Activated CD4-positive, alpha-beta T cell treated with anti-CD3 and anti-CD28 coated beads, Interleukin-2, Interleukin-4, amounts not matched to agents 100 ng/mL and 50 ng/mL, durations not matched to agents 16 hours and 8 hours (primary cell): ENCODE measurements around the gene TOX3.

Experiments used
- DNase-seq: peaks from one replicate; pipeline ENCODE4 v3.0.0-alpha.2; 2020; ENCODE audit warnings: low spot score

Gene TOX3

GRCh38 chr16:52563767-52564611 is 17.0 kb upstream of the TOX3 start:
- DNase-seq: no peak

DNA sequence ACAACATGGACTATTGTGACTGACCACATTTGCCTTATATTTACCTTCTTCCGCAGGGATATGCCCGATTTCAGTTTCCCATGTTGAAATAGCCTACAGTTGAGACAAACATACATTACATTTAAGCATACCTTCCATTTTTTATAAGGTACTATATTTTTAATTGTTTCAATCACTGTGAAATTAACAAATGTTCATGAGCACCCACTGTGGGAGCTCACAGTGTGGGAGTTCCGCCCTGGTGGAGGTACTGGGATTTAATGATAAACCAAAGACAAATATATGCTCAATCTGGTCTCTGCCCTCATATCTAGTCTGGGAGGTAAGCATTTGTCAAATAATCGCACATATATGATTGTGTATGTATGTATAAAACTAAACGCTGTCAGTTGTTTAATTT is 15.8 kb upstream of the TOX3 start:
- DNase-seq: no peak

DNA sequence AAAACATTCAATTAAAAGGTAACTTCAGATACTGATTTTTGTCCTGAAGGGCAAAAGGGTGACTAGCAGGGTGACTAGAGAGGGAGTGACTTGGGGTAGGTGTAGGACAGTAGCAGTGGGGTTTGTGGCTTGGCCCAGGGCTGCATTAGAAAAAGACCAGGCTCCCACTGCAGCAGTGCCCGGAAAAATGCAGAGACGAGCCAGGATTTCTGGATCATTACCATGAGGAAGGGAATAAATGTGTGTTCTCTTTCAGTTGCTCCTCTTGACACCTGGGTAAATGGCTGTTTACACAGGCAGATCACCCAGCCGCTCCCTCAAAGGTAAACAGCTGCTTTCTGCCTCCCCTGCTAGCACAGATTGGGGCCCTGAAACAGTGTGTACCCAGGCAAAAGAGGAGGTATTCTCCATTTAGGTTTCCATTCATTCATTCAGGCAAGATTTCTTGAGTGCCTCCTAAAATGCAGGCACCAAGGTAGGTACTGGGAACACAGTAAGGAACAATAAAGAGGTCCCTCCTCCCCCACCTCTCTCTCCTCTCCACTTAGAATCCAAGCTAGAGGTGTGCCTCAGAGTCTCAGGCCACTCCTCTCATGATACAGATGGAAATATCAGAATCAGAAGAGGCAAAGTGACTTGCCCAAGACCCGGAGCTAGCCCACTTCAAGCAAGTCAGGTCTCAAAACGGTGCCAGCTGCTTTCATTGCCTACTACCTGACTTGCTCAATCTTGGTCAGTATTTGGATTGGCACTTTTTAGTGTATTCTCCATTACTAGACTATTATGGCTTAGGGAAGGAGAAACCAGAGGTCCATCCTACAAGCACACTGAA is 15.2 kb upstream of the TOX3 start:
- no peak for DNase-seq

- no peak for DNase-seq
Measured at GRCh38 chr16:52558448-52558847, 11.5 kb upstream of the TOX3 start.

GRCh38 chr16:52557236-52557635 is 10.3 kb upstream of the TOX3 start:
- no peak for DNase-seq

DNA sequence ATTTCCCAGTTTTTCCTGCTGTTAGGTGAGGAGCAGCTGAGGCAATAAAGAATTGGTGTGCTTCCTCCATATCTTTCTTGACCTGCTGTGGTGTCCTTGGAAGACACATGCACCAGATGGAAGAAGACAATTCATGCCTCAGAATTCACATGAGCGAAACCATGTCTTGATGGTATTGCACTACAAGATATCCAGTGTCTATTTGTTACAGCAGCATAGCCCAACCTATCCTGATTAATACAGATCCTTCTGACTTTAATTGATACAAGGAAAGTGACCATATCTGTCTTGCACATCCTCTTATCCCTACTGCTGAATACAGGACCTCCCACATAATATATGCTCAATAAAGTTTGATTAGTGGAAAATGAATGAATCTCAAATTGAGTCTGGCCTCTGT is 9.1 kb upstream of the TOX3 start:
- DNase-seq: no peak

GRCh38 chr16:52555572-52555971 is 8.6 kb upstream of the TOX3 start:
- DNase-seq: no peak

DNA sequence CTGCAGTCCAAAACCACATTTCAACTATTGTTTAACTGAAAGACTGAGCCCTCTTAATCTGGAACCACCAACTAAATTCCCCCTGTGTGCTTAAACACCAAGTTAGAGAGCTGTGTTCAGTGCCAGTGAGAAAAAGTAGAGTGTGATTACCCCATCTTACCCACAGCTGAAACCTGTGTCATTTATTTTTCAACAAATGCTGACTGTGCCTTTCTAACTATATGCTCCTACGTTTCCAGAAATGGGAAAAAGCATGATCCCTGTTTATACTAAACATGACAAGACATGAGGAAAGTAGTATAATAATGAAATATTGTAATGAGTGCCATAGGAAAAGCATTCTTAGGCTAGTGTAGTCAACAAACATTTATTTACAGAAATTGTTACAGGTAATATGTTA is 7.4 kb upstream of the TOX3 start:
- DNase-seq: no peak

- DNase-seq: no peak
Measured at GRCh38 chr16:52553322-52553721, 6.4 kb upstream of the TOX3 start.

DNA sequence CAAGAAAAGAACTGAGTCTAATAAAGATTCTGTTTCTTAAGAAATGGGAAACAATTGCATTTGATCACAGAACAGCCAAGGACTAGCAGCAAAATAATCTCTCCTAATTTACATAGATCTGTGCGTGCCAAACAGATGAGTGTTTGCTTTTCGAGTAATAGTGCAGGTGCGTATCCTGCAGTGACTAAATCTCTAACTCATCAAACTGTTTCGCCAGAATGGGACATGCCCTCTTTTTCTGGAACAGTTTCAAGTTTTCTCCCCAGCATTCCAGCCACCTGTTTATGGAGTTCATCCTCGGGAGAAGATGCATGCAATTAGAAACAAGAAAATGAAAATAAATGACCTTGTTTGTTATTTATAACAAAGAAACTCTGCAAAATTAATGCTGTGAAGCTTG is 5.7 kb upstream of the TOX3 start:
- no peak for DNase-seq

DNA sequence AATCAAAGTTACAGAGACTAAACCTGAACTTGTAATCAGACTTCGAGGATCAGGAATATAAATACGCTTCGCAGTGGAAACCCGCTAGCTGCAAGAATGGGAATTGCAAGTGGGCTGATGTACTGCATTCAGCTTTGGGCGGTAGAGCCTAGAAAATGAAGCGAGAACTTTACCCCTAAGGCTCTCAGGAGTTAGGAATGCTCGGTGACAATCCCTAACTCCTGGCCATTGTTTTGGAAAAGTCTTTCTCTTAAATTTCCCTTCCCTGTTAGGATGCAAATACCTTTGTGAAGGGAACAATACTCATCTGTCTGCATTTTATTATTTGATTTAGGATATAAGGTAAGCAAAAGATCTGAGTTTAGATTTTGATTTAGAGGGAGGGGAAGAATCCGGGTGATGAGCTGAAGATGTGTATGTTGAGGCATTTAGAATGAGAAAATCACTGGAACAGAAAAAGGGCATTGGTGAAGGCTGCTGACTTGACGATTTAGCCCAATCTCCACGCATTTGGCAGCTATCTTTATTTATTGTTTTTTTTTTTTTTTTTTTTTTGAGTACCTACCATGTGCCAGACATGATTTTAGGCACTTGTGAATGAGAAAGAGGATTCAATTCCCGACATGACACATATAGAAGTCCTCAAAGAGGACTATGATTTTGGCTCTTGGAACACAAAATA is 2.2 kb upstream of the TOX3 start:
- no peak for DNase-seq

DNA sequence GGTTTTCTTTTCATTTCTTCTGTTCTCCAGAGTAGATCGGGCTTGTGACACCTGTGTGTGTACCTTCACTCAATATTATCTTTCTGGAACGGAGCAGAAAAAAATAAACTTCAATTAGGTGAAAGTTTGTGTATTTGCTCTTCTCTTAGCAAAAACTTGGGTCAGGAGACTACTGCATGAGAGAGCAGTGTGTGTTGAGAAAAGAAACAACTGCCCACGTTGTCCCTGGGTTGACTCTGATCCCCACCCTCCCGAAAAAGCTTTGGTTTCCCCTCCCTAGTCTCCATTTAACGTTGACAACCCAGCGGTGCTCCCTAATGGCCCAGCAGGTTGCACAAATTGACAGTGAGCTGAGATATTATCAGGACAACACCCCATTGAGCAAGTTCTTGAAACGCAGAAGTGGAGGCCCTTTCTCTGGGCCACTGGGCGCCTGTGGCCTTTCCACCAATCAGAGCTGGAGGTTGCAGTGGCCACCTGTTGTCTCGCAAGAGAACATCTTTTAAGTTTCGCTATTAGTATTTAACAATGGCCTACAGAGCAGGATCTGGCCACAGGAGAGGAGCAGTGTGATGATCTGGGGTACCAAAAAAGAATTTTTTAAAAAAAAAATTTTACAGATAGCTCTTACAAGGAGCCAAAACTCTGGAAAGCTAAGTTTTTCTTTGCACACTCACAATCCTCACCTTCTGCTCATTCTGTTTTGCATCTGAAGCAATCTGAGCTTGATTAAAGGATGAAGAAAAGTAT is 1.5 kb upstream of the TOX3 start:
- no peak for DNase-seq

- DNase-seq: no peak
Measured at GRCh38 chr16:52547834-52548215, 882 bp upstream of the TOX3 start.

- DNase-seq: no peak
Measured at GRCh38 chr16:52546291-52547003, 496 bp downstream of the TOX3 start.

GRCh38 chr16:52545898-52546266 is 1.1 kb downstream of the TOX3 start:
- DNase-seq: no peak

- DNase-seq: no peak
Measured at GRCh38 chr16:52545222-52545897, 1.6 kb downstream of the TOX3 start.

GRCh38 chr16:52544703-52545102 is 2.2 kb downstream of the TOX3 start:
- DNase-seq: no peak

- DNase-seq: no peak
Measured at GRCh38 chr16:52543654-52544053, 3.3 kb downstream of the TOX3 start.

DNA sequence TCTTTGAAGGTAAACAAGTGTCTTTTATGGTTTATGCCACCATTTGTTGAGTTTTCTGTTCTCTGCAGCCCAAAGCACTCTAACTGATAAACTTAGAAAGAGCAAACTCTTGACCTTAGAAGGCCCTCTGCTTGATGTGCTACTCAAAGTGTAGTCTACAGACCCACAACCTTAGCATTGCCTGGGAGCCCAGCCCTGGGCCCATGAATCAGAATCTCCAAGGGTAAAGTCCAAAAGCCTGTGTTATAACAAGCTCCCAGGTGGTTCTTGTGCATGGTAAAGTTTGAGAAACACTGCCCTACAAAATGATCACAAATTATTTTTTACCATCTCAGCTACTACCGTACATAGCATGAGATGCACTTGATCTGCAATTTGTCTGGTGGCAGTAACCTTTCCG is 6.0 kb downstream of the TOX3 start:
- no peak for DNase-seq

DNA sequence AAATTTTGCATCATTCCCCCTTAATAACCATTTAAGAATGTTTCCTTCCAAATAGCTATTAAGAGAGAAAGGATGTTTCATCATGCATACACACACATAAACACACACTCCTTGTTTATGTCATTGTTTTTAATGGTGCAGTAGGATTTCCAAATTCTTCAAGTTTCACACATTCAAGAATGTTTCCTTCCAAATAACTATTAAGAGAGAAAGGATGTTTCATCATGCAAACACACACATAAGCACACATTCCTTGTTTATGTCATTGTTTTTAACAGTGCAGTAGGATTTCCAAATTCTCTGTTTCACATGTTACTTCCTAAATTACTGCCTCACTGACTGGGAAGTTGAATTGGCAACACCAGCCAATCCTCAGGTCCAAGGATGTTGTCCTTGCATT is 7.8 kb downstream of the TOX3 start:
- DNase-seq: no peak

DNA sequence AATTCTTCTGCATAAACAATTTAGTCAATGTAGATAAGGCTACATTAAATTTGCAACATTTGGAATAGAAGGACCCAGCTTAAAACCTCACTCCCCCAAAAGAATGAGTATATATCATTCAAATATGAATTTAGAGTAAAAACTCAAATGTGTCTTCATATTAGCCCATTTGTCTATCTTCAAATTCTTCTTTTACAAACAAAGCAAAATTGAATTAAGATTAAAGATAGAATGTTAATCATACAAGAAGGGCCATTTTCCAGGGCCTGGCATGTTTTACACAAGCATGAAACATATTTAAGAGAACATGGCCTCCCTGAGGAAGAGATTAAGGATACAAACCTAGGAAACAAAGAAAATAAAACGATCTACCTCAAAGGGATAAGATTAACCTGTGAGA is 8.4 kb downstream of the TOX3 start:
- DNase-seq: no peak
